OCI-LY7 (cell line): Measurements from ENCODE around the gene BCL7C. TPM values are rescaled to one million over a fixed set of nuclear protein-coding genes. Genes with fewer than 3 reads are reported as not detected.
A peak's percentile ranks its signal among the peaks of the same experiment; 100 is the strongest.

Experiments
- BruUV-seq: library from RNA; stranded (reverse); fragments of 400-500 nt; replicated peaks from 2 replicates; lab custom pipeline; 2021; lab: Mats Ljungman, UMichigan
- CTCF ChIA-PET: fragments of 300-600 bp; sonication (Branson Sonifier 250); formaldehyde crosslinking; loops from one replicate; lab custom pipeline; 2022; ENCODE audit warnings: antibody characterized with exemption; ENCODE audit not compliant: unreplicated experiment; lab: Charles Lee
- POLR2A ChIA-PET: fragments of 300-600 bp; sonication (Branson Sonifier 250); formaldehyde crosslinking; loops from one replicate; lab custom pipeline; 2022; ENCODE audit warnings: antibody characterized with exemption; lab: Charles Lee
- DNase-seq: peaks from one replicate; pipeline ENCODE4 v3.0.0-alpha.2; 2015; ENCODE audit warnings: low spot score
- H2AFZ ChIP-seq: fragments of 200-600 bp; sonication (generic), shearing (Covaris generic); 2 replicates; pipeline ENCODE4 v1.6.1; 2014; ENCODE audit warnings: mild to moderate bottlenecking, antibody characterized with exemption, low read length, moderate library complexity
- H3K27ac ChIP-seq: fragments of 200-600 bp; sonication (generic); 2 replicates; pipeline ENCODE4 v1.5.1; 2014; ENCODE audit warnings: mixed run types, low read depth, mild to moderate bottlenecking, moderate library complexity, low read length, inconsistent platforms; ENCODE audit not compliant: poor library complexity, severe bottlenecking
- H3K36me3 ChIP-seq: fragments of 200-600 bp; sonication (generic); 2 replicates; pipeline ENCODE4 v1.6.1; 2014; ENCODE audit warnings: mild to moderate bottlenecking, antibody characterized with exemption, low read length, moderate library complexity, mixed read lengths; ENCODE audit not compliant: insufficient read depth
- H3K4me1 ChIP-seq: fragments of 200-600 bp; sonication (generic); 2 replicates; pipeline ENCODE4 v1.5.1; 2014; ENCODE audit warnings: mild to moderate bottlenecking, low read length; ENCODE audit not compliant: insufficient read depth, poor library complexity, severe bottlenecking
- H3K4me2 ChIP-seq: fragments of 200-600 bp; sonication (generic); 2 replicates; pipeline ENCODE4 v1.6.1; 2014; ENCODE audit warnings: mild to moderate bottlenecking, low read length
- H3K4me3 ChIP-seq: fragments of 200-600 bp; sonication (generic); 2 replicates; pipeline ENCODE4 v1.5.1; 2014; ENCODE audit warnings: mild to moderate bottlenecking, low read depth, low read length; ENCODE audit not compliant: poor library complexity, severe bottlenecking
- H3K79me2 ChIP-seq: fragments of 200-600 bp; sonication (generic); 2 replicates; pipeline ENCODE4 v1.6.1; 2016; ENCODE audit warnings: low read depth, mild to moderate bottlenecking, low read length, moderate library complexity, mixed read lengths; ENCODE audit not compliant: insufficient read depth
- H3K9me2 ChIP-seq: fragments of 200-600 bp; sonication (generic); 2 replicates; pipeline ENCODE4 v1.6.1; 2016; ENCODE audit warnings: mild to moderate bottlenecking, low read length, mixed read lengths; ENCODE audit not compliant: insufficient read depth
- H3K9me3 ChIP-seq: fragments of 200-600 bp; sonication (generic); 2 replicates; pipeline ENCODE4 v1.6.1; 2014; ENCODE audit warnings: mild to moderate bottlenecking, mixed run types, low read length, mixed read lengths
- H4K20me1 ChIP-seq: fragments of 200-600 bp; sonication (generic); 2 replicates; pipeline ENCODE4 v1.6.1; 2014; ENCODE audit warnings: mild to moderate bottlenecking, antibody characterized with exemption, low read length, moderate library complexity, mixed read lengths; ENCODE audit not compliant: insufficient read depth
- CTCF ChIP-seq: fragments of 200-600 bp; sonication (generic); conservative IDR thresholded peaks from 2 replicates; pipeline ENCODE4 v1.5.1; 2014; ENCODE audit warnings: mild to moderate bottlenecking, antibody characterized with exemption, low read length, moderate library complexity, mixed read lengths
- EZH2phosphoT487 ChIP-seq: fragments of 200-600 bp; sonication (generic); IDR thresholded peaks from 2 replicates; pipeline ENCODE4 v1.6.1; 2018; ENCODE audit warnings: low read depth, borderline replicate concordance, mild to moderate bottlenecking, mixed run types, antibody characterized with exemption, low read length, moderate library complexity, mixed read lengths
- intact Hi-C: fragments of 100-400 bp; cut with micrococcal nuclease; formaldehyde crosslinking; loops from one replicate; pipeline ENCODE4 v1.10.0; 2022; ENCODE audit not compliant: unreplicated experiment
- total RNA-seq, 2 experiments: library from RNA; depleted of rRNA in 1 of 2; stranded (reverse); fragments of >200 nt in 1 of 2; shearing (Covaris generic) in 1 of 2; gene quantifications; 2 replicates each; pipeline ENCODE4 v1.2.3, GENCODE V29; 2014 to 2022

BCL7C gene
- total RNA-seq, 2 experiments from 2014 or later, result 11.0 to 17.8 TPM

- TF ChIP-seq EZH2phosphoT487, result no peak
- no peak for TF ChIP-seq CTCF
- peak; percentile 66 for DNase-seq
- no peaks in the 10 kb centered on the region for H3K79me2 ChIP-seq
- H2AFZ ChIP-seq, result no peak overlapping the region
- POLR2A ChIA-PET, result interaction anchor here (0.5 to 1.3 kb wide), 3 partner anchors 13 to 106 kb away, joined by 3 to 6 read pairs (median 5); no protein-coding TSS in a partner anchor
- intact Hi-C loops, result no loop called here
- H3K4me2 ChIP-seq, result peak overlapping the region; percentile 8; the same call in 1 of the 2 replicates
- H3K9me2 ChIP-seq, result no peaks in the 10 kb centered on the region
- CTCF ChIA-PET, result interaction anchor here (0.6 kb wide), 1 partner anchor 190 kb away, joined by 3 read pairs; the partner anchor contains the start of gene KAT8
- no TSS peak for BruUV-seq
- no peak overlapping the region for H3K4me3 ChIP-seq
- no peaks in the 10 kb centered on the region for H3K9me3 ChIP-seq
- H3K27ac ChIP-seq, result no peak overlapping the region
- H3K4me1 ChIP-seq, result peaks cover 10% of the 10 kb centered on the region
- peaks cover 20% of the 10 kb centered on the region; the same call in 1 of the 2 replicates for H3K36me3 ChIP-seq
- H4K20me1 ChIP-seq, result no peaks in the 10 kb centered on the region
These were observed 34.0 kb upstream of the BCL7C start for GRCh38 chr16:30927789-30928378.

GRCh38 chr16:30926937-30927788 is 33.3 kb upstream of the BCL7C start:
- Histone ChIP-seq H3K4me1 (peaks cover 10% of the 10 kb centered on the region), H3K79me2 (no peaks in the 10 kb centered on the region), H3K27ac (no peak overlapping the region), H2AFZ (no peak overlapping the region), H3K4me3 (no peak overlapping the region), H3K36me3 (peaks cover 15% of the 10 kb centered on the region; the same call in 1 of the 2 replicates), H3K9me3 (no peaks in the 10 kb centered on the region), H4K20me1 (no peaks in the 10 kb centered on the region), H3K9me2 (no peaks in the 10 kb centered on the region), H3K4me2 (peak overlapping the region; percentile 8; the same call in 1 of the 2 replicates)
- TF ChIP-seq CTCF, result no peak
- TF ChIP-seq EZH2phosphoT487, result no peak
- no TSS peak for BruUV-seq
- no peak for DNase-seq
- intact Hi-C loops, result no loop called here
- ChIA-PET CTCF (interaction anchor here (0.6 to 1.2 kb wide), 2 partner anchors 15 to 190 kb away, joined by 3 read pairs; partner anchors contain the start of gene KAT8), POLR2A (interaction anchor here (0.5 to 1.3 kb wide), 4 partner anchors 11 to 107 kb away, joined by 3 to 6 read pairs (median 4); no protein-coding TSS in a partner anchor)
